ENCODE measurements around the gene CD200.

The CD200 gene

DNA sequence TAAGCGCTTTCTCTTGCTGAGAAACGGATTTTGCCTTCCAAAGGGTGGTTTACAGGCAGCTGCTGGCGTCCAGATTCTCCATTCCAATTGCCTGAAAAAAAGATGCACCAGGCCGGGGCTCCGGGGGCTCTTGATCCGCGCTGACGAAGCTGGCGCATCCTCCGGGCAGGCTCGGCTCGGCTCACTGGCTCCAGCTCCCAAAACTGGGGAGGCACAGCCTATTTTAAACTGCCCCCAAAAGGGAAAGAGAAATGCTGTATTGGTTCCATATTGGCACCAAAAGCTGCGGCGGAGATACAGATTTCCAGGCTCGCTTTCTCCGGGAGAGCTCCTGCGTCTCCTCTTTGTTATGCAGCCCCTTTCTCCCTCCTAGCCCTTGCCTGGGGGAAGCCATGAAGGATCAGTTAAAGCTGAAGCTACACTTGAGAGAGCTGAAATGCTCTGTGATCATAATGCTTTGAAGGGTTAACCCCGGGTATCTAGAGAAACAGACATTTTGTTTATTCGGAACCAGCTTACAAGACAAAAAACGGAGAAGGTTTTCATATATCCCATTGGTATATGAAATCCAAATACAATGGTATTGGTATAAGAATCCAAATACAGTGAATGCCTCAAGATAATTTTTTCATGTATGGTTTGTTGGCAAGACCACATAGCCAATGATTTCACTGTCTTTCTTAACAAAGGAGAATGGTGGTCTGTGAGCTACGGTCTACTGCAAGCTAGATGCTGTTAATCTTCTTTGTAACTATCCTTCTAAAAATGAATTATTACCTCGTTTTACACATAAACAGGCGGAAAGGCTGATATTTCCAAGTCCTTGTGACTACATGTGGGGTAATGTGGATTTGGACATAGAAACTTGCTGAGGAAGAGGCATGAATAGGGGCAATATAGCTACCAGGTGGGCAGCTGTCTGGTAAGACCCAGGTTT is 693 bp downstream of the CD200 start:
- peak in 1 of 2 donors; percentile 14 for DNase-seq

DNA sequence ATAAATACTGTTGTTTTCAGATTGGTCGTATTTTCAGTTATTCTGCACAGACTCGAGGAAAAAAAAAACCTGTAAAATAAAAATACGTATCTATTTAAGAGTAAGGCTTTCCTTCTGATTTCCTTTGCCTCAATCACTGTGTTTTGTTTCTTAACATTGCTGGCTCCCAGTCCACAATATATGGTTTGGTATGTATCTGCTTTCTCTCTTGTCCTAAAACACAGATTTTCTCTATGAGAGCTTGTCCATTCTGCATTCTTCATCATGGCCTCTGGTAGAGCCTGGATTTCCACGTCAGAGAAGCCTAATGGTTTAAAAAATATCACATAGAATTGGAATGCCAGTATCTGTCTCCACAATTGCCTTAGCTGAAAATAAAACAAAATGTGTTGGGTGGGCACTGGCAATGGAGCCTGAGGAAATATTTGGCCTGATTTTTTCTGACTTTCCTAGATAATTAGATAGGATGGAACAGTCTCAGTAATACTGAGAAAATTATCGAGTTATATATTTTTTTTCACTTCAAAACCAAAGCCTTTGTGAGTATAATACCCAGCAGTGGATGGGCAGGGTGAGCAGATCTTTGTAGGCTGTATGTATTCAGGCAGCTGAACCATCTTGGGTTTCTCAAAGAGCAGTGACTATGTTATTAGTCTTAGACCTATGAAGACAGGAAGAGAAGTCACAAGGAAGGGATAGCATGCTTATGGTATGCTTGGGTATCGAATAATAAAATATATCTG is 1.9 kb downstream of the CD200 start:
- DNase-seq: no peak

DNA sequence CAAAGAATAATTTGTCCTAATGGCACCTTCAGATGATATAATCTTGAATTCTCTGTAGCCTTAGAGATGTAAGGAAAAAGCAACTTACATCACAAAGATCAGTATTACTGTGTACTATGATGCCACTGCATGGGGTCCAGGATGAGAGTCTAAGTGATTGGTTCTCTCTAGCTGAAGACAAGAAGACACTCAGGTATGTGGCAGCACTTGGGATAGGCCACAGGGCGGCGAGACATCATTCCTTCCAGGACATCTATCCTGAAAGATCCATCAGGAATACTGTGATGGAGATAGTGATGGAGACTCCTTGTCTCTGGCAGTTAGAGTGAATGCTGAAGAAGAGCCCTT is 2.5 kb downstream of the CD200 start:
- DNase-seq: no peak

DNA sequence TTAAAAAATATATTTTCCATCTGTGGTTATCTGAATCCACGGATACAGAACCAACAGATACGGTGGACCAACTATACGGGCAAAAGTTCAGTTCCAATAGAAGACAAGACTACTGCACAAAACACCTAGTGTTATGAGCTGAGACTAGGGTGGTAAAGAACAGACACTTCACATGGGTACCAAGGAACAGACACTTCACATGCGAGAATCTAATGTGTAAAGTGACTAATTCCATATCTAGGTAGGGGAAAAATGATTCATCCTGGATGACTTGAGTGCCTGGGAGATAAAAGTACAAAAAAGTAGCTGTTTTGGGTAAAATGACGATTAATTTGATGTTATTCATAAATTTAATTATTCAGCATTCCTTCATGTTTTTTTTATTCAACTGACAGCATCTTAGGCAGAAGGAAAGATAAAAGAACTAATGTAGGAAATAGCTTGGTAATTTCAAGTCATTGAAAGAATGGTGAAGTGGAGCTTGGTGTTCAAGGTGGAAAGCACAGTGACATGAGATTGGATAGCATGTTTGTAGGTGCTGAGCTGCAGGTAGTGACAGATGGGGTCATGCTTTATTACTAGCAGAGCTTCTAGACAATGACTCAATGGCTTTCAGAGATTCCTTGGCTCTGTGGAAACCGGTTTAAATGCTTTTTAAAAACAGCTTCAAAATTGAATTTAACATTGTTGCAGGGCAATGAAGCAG is 5.2 kb downstream of the CD200 start:
- DNase-seq: no peak

DNA sequence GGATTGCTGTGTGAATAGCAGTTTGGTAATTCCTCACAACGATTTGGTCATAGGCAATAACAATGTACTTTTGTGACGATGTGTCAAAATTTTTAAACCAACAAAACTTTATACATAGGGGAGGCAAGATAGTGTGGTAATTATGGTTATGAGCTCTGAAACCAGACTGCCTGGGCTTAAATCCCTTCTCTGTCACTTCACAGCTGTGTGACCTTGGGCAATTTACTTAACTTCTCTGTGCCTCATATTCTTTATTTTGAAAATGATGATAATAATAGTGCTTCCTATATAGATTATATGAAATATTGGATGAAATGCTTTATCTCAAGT is 5.7 kb downstream of the CD200 start:
- no peak for DNase-seq

DNA sequence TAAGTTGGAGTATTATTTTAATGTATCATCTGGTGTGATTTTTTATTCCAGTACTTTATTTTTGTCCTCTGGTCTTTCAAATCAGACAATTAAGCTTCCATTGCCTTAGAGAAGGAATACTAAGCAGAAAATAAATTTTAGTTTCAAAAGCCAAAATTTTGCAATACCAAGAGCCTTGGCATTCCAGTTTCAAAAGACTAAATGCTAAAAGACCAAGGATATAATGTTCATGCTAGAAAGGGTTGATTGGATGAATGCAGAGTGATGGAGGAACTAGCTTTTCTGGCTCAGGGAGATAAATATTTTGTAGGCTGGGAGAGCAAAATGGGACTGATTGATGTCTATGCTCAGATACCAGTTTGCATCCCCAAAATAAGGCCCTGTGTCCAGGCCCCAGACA is 6.2 kb downstream of the CD200 start:
- no peak for DNase-seq

DNA sequence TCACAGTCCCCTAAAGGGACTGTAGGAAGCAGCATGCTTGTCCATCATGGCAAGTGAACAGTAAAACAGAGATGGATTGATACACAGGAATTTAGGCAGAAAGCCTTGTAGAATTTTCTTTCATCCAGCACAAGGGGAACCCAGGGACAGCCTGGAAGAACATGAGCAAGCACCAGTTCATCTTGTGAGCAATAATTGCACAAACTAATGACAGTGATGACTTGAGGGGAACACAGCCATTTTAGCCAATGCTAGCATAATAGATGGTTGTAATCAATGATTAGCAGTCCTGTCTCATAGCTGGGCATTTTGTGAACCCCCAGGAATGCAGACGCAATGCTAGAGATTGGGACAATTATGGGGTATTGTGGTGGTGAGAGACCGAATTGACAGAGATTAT is 6.7 kb downstream of the CD200 start:
- no peak for DNase-seq

DNA sequence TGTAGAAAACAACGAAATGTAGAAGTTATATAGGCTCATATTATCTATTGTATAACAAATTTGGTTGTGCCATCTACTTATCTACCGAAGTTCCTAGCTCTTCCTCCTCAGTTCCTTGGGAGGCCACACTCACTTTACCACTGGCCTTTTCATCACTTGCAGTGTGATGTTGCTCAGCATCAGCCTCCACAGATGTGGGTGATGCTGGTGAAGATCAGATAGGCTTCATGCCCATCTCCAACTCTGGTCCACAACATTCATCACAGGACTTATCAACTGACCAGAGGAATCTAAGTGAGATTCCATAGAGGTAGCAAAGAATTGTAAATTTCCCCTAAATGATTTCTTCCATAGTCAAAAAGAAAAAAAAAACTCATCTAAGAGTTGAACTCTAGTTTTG is 8.4 kb downstream of the CD200 start:
- no peak for DNase-seq

DNA sequence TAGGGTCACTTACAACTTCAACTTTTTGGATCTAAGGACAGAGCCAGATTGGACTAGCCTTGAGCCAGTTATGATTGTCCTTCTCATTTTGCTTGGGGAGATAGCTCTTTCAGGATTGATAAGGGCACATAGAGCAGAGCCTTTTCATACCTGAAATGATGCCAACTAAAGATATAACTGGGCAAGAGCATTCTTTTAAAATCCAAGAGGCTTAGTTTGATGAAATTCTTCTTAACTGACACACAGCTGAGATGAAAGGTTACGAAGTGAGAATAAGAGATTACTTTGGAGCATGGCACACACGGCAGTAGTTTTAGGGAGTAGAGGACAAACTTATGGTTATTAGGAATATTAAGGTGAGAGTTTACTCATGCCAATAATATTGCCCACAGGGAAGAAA is 12.7 kb downstream of the CD200 start:
- DNase-seq: no peak

DNA sequence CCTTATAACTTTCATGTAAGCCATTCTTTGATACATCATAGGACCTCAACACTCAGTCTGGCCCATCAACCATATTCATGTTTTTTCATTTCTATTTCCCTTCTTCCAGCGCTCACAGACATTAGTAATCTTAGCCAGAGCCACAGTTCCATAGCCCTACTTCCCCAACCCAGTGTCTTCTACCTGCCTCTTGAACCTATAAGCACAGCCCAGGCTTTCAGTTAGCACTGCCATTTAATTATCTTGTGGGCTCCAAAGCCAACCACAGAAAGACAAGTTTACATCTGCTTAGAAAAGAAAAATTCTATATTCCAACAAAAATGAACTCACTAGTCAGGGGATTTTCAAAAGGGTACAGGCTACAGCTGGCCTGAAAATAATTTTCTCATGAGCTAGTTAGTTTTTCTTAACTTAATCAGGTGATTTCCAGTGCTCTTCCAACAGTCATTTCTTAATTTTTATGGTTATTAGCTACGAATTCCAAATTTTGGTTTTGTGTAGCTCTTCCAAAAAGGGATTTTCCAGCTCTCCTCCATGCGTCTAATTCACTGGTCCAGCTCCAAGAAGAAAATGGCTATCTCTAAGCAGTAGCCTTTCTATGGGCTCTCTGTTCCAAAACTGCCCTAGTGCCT is 13.7 kb downstream of the CD200 start:
- DNase-seq: no peak

DNA sequence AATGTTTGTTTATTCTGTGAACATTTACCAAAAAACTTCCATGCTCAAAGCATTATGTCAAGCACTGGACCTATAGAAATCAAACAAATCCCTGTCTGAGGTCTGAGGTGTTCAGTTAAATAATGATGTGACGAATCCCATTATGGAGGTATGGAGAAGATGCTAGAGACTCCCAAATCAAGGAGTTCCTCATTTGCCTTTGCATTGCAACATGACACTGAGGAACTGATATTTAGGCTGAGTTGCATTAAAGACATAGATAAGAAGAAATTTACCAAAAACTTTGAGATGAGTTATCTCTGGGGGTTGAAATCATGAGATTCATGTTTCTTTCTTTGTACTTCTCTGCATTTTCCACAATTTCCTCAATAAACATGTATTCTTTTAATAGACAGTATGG is 16.0 kb downstream of the CD200 start:
- no peak for DNase-seq

DNA sequence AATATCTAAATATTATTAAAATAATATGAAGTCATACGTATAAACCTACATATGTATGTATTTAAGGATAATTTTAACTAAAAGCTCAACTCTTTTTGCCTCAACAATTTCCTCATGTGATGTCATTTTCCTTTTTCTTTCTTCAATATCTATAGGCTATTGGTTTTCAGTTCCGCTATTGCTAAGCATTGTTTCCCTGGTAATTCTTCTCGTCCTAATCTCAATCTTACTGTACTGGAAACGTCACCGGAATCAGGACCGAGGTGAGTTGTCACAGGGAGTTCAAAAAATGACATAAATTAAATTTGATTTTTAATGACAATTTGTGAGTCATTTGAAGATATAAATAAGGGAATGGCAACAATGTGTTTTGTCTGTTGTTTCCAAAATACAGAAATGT is 16.6 kb downstream of the CD200 start:
- DNase-seq: no peak

DNA sequence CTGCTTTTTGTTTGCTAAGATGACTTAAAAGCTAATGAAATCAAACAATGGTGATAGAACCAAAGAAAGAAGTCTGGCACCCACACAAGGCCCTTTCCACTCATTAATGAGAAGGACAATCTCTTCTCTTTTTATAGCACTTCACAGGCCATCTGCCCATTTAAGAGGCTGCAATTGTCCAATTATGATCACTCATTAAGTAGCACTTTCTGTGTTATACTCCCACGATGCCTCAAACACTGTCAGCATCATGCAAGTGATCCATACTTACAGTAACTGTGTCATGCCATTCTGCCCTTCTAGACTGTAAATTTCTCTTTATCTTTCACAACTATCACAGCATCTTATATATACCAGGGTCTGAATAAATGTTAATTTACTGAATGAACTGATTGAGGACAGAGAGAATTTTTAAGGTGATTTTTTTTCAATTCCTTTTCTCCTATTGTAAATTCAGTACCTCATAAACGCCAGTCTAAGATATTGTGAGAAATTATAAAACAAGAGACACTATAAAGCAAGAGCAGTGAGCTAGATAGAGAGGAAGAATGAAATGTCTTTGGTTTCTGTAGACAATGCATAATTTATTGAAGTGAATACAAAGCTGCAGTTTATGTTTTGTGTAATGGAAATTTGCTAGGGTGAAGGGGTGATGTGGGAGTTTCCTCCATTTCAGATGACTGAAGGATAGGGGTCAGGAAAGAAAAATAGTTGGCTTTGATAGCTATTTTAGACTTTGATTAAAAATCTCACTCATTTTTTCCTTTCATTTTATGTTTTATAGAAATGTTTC is 17.3 kb downstream of the CD200 start:
- no peak for DNase-seq

DNA sequence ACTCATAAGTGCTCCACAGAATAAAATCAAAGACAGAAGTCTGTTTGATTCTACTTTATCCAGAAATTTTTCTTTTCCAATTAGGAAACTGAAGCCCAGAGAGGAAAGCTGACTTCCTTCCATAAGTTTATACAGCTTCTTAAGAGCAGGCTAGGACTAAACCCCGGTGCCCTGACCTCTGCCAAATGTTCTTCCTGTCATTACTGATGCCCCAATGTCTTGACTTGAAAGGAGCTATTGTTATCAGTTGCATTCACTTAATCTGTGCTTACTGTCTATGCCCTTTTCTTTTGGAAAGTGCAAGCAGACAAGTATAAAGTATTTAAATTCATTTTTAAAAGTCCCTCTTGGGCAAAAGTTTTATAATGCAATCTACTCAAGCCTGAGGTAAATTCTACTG is 18.1 kb downstream of the CD200 start:
- no peak for DNase-seq

DNA sequence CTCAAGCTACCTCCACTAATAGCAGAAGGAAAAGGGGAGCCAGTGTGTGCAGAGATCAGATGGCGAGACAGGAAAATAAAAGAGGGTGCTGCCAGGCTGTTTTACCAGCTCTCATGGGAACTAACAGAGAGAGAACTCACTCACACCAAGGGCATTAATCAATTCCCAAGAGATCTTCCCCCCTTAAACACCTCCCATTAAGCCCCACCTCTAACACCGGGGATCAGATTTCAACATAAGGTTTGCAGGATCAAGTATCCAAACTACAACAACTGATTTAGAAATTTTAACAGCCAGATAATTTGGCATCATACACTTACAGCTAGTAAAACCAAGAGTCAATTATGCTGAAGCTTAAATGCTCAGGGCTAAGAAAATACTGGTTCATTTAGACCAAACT is 18.9 kb downstream of the CD200 start:
- DNase-seq: no peak

DNA sequence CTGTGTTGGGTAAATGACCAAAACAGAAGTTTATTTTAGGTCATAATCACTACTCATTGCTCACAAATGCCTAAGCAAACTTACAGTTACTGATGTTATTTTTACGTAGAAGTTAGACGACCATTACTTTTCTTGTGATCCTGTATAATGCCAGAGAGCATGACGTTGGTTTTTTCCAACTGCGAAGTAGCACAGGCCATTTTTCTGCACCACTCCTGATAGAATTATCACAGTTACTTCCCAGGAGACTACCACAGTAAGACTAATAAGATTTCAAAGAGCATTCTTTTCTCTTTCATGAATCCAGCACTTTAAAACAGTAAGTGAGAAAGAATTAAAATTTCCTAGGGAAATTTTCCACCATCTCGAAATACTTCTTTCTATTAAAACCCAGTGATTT is 19.8 kb downstream of the CD200 start:
- no peak for DNase-seq

DNA sequence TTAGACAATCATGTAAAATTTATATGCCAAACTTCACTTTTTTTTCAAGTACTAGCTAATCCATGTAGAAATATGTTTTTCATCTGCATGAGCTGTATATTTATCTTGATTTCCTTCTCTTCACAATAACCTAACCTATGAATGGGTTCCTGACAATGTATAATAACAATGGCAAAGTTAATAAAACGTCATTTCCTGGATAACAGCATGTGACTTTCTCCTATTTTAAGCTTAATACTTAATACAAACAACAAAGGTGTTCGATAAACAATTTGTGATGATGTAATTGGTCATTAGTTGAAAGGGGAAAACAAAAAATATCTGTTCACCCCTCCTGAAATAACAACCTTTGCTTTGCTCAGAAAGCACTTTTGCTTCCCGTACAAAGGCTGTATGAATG is 20.4 kb downstream of the CD200 start:
- no peak for DNase-seq

DNA sequence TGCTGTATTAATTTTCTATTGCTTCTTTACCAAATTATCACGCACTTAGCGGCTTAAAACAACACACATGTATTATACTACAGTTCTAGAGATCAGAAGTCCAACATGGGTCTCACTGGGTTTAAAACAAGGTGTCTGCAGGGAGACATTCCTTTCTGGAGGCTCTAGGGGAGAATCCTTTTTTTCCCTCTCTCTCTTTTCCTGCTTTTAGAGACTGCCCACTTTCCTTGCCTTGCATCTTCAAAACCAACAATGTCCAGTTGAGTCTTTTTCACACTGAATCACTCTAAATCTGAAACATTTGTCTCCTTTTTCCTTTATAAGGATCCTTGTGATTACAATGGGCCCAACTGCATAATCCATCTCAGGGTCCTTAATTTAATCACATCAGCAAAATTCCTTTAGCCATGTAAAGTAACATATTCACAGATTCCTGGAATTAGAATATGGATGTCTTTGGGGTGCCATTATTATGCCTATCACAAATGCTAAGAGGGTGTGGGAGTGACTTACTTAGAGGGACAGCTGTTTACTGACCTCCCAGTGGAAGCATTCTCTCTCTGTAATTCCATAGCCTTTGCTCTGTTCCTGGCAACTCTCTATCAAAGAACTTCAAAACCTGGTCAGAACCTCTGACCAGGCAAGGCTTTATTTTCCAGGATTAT is 21.8 kb downstream of the CD200 start:
- no peak for DNase-seq

DNA sequence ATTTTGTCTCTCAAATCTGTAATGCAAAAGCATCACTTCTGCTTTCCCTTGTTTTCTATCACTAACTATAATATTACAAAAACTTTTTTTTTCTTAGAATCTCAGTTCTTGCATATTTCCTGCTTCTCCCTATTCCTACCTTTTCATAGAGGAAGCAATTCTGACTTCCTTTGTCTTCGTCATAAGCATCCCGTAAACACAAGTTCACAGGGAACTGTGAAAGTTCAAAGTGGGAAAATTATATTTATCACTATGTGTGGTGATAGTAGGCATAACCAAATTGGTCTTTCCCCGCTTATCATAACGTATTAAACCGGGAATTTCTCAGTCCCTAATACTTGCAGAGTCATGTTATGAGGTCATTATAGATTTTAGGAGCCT is 22.3 kb downstream of the CD200 start:
- no peak for DNase-seq

DNA sequence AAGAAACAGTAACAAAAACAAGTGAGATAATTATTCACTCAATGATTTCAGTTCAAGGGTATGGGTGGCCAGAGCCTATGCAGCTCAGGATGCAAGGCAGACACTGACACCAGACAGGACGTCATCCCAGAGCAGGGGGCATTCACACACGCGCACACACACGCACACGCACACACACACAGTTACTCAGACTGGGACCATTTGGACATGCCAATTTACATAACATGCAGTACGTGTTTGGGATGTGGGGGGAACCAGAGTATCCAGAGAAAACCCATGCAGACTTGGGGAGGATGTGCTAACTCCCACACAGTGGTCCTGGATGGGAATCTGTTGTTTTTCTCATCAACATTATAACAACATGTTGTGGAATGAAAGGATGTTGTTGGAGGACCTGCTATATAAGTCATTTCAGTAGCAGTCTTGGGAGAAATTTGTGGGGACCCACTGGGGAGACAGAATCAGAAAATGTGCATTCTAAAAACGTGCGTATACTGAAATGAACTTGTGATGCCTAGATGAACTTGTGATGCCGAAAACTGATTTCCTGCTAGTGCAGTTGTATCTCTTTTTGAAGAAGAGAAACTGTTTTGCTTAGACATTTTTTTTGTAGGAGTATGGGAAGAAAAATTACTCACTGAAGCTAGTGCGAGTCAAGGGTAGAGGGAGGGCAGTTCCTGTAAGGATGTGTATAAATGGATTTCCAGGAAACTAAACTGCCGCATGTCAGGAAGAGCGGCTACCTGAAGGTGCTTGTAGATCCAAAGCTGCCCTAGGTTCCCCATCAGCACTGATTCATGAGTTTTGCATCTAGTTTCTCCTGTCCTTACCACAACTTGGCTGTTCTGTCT is 25.2 kb downstream of the CD200 start:
- peak; percentile 28 to 54 for DNase-seq

DNA sequence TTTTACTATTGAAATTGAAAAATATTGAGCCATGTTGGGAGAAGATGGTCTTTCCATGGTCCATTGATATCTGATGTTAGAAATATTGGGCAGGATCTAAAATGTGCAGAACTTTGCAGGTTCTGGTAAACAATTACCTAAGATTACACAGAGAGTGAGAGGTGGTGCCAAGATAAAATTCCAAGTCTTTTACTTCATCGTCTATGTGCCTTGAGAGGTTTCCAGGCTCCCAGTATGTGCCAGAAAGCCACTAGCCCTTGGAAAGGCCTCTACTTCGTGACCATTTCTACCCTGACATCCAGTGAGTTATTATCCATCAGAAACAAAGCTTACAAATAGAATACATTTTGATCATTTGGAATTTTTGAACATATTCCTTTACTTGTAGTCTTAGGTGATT is 27.6 kb downstream of the CD200 start:
- no peak for DNase-seq
